WTC11 (cell line): ENCODE results near the gene LHX3.

Experiments used
- GRHL2 ChIP-seq: fragments of 250-450 bp; sonication (Bioruptor Pico); IDR thresholded peaks from 2 replicates; pipeline ENCODE4 v1.8.0; 2022; ENCODE audit warnings: mild to moderate bottlenecking, moderate library complexity; ENCODE audit not compliant: insufficient replicate concordance, severe bottlenecking
- NR2C2 ChIP-seq: sonication (generic); formaldehyde crosslinking; IDR thresholded peaks from 2 replicates; pipeline ENCODE4 v1.8.0; 2022; ENCODE audit warnings: mild to moderate bottlenecking, missing genetic modification reagents
- ZNF121 ChIP-seq: sonication (generic); formaldehyde crosslinking; IDR thresholded peaks from 2 replicates; pipeline ENCODE4 v1.8.0; 2023; ENCODE audit warnings: missing genetic modification reagents
- ZNF263 ChIP-seq: sonication (generic); formaldehyde crosslinking; IDR thresholded peaks from 2 replicates; pipeline ENCODE4 v1.8.1; 2022; ENCODE audit warnings: low read depth, mild to moderate bottlenecking, moderate library complexity, missing genetic modification reagents
- ZNF317 ChIP-seq: sonication (generic); formaldehyde crosslinking; IDR thresholded peaks from 2 replicates; pipeline ENCODE4 v1.8.1; 2023; ENCODE audit warnings: low read depth, mild to moderate bottlenecking, moderate library complexity, missing genetic modification reagents, borderline replicate concordance
- ZNF423 ChIP-seq: fragments of 250-450 bp; sonication (Bioruptor Pico); IDR thresholded peaks from 2 replicates; pipeline ENCODE4 v2.1.2; 2022; ENCODE audit warnings: mild to moderate bottlenecking, moderate library complexity
- TF ChIP-seq, protein P1 (sequence below): fragments of 200-600 bp; IDR thresholded peaks from 2 replicates; pipeline ENCODE4 v1.8.0; 2022; ENCODE audit warnings: antibody characterized with exemption
- TF ChIP-seq, protein P2 (sequence below): sonication (generic); formaldehyde crosslinking; IDR thresholded peaks from 2 replicates; pipeline ENCODE4 v1.8.1; 2022; ENCODE audit warnings: low read depth, missing genetic modification reagents, borderline replicate concordance
- TF ChIP-seq, protein P3 (sequence below): sonication (generic); formaldehyde crosslinking; IDR thresholded peaks from 2 replicates; pipeline ENCODE4 v1.8.1; 2023; ENCODE audit warnings: mild to moderate bottlenecking, missing genetic modification reagents, moderate library complexity
- TF ChIP-seq, protein P4 (sequence below): sonication (generic); formaldehyde crosslinking; IDR thresholded peaks from 2 replicates; pipeline ENCODE4 v1.8.1; 2023; ENCODE audit warnings: mild to moderate bottlenecking, missing genetic modification reagents
- TF ChIP-seq, protein P5 (sequence below): fragments of 250-450 bp; sonication (Bioruptor Pico); IDR thresholded peaks from 2 replicates; pipeline ENCODE4 v1.9.0; 2021; ENCODE audit warnings: mild to moderate bottlenecking, borderline replicate concordance

DNA sequence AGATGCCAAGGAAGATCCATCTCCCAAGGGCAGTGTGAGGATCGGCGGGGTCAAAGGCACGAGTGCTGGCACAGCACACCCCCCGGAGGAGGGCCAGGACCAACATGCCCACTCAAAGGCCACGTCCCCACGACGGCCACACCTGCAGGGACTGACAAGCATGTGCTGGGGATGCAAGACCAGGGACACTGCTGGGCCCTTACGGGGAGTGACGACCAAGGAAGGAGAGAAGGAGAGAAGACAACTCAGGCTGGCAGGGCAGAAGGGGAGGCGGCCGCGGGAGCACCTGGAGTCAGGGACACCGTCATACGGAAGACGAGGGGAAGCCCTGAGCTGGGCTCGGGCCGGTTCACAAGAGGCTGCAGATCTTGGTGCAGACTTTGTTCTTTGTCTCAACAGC is 30.2 kb upstream of the LHX3 start:
- no peak for TF ChIP-seq GRHL2
- no peak for TF ChIP-seq ZNF317 (CRISPR knock-in tag)
- TF ChIP-seq, protein P1, sequence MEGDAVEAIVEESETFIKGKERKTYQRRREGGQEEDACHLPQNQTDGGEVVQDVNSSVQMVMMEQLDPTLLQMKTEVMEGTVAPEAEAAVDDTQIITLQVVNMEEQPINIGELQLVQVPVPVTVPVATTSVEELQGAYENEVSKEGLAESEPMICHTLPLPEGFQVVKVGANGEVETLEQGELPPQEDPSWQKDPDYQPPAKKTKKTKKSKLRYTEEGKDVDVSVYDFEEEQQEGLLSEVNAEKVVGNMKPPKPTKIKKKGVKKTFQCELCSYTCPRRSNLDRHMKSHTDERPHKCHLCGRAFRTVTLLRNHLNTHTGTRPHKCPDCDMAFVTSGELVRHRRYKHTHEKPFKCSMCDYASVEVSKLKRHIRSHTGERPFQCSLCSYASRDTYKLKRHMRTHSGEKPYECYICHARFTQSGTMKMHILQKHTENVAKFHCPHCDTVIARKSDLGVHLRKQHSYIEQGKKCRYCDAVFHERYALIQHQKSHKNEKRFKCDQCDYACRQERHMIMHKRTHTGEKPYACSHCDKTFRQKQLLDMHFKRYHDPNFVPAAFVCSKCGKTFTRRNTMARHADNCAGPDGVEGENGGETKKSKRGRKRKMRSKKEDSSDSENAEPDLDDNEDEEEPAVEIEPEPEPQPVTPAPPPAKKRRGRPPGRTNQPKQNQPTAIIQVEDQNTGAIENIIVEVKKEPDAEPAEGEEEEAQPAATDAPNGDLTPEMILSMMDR = no peak
- no peak for TF ChIP-seq NR2C2 (CRISPR knock-in tag)
- TF ChIP-seq, protein P2, sequence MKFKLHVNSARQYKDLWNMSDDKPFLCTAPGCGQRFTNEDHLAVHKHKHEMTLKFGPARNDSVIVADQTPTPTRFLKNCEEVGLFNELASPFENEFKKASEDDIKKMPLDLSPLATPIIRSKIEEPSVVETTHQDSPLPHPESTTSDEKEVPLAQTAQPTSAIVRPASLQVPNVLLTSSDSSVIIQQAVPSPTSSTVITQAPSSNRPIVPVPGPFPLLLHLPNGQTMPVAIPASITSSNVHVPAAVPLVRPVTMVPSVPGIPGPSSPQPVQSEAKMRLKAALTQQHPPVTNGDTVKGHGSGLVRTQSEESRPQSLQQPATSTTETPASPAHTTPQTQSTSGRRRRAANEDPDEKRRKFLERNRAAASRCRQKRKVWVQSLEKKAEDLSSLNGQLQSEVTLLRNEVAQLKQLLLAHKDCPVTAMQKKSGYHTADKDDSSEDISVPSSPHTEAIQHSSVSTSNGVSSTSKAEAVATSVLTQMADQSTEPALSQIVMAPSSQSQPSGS (CRISPR knock-in tag) = no peak
- TF ChIP-seq, protein P3, sequence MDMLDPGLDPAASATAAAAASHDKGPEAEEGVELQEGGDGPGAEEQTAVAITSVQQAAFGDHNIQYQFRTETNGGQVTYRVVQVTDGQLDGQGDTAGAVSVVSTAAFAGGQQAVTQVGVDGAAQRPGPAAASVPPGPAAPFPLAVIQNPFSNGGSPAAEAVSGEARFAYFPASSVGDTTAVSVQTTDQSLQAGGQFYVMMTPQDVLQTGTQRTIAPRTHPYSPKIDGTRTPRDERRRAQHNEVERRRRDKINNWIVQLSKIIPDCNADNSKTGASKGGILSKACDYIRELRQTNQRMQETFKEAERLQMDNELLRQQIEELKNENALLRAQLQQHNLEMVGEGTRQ (CRISPR knock-in tag) = no peak
- TF ChIP-seq, protein P4, sequence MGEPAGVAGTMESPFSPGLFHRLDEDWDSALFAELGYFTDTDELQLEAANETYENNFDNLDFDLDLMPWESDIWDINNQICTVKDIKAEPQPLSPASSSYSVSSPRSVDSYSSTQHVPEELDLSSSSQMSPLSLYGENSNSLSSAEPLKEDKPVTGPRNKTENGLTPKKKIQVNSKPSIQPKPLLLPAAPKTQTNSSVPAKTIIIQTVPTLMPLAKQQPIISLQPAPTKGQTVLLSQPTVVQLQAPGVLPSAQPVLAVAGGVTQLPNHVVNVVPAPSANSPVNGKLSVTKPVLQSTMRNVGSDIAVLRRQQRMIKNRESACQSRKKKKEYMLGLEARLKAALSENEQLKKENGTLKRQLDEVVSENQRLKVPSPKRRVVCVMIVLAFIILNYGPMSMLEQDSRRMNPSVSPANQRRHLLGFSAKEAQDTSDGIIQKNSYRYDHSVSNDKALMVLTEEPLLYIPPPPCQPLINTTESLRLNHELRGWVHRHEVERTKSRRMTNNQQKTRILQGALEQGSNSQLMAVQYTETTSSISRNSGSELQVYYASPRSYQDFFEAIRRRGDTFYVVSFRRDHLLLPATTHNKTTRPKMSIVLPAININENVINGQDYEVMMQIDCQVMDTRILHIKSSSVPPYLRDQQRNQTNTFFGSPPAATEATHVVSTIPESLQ = no peak
- no peak for TF ChIP-seq ZNF263
- TF ChIP-seq, protein P5, sequence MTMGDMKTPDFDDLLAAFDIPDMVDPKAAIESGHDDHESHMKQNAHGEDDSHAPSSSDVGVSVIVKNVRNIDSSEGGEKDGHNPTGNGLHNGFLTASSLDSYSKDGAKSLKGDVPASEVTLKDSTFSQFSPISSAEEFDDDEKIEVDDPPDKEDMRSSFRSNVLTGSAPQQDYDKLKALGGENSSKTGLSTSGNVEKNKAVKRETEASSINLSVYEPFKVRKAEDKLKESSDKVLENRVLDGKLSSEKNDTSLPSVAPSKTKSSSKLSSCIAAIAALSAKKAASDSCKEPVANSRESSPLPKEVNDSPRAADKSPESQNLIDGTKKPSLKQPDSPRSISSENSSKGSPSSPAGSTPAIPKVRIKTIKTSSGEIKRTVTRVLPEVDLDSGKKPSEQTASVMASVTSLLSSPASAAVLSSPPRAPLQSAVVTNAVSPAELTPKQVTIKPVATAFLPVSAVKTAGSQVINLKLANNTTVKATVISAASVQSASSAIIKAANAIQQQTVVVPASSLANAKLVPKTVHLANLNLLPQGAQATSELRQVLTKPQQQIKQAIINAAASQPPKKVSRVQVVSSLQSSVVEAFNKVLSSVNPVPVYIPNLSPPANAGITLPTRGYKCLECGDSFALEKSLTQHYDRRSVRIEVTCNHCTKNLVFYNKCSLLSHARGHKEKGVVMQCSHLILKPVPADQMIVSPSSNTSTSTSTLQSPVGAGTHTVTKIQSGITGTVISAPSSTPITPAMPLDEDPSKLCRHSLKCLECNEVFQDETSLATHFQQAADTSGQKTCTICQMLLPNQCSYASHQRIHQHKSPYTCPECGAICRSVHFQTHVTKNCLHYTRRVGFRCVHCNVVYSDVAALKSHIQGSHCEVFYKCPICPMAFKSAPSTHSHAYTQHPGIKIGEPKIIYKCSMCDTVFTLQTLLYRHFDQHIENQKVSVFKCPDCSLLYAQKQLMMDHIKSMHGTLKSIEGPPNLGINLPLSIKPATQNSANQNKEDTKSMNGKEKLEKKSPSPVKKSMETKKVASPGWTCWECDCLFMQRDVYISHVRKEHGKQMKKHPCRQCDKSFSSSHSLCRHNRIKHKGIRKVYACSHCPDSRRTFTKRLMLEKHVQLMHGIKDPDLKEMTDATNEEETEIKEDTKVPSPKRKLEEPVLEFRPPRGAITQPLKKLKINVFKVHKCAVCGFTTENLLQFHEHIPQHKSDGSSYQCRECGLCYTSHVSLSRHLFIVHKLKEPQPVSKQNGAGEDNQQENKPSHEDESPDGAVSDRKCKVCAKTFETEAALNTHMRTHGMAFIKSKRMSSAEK = no peak
- no peak for TF ChIP-seq ZNF121 (CRISPR knock-in tag)
- TF ChIP-seq ZNF423 (CRISPR knock-in tag) = no peak
